Suppressor macrophage treated with lipopolysaccharide for 4 hours (primary cell): ENCODE results near the gene HNF1A.
"Not testable (repeated sequence)": the region's sequence is repeated elsewhere in the genome, so short reads cannot be mapped to it uniquely, and the experiment has no call there.

Experiments used
- DNase-seq: peaks from one replicate; pipeline ENCODE4 v3.0.0-alpha.2; 2020

The HNF1A gene

GRCh38 chr12:120978296-120979219 is at the start of gene HNF1A:
TSS of gene HNF1A (plus strand) at chr12:120978543. CDS start at chr12:120978769, 226 bp downstream.
- DNase-seq: no peak

- no peak for DNase-seq
Observed at GRCh38 chr12:120928864-120929652, 49.3 kb upstream of the HNF1A start.

- DNase-seq: no peak
Observed at GRCh38 chr12:120930032-120930431, 48.3 kb upstream of the HNF1A start.

- DNase-seq: no peak
Observed at GRCh38 chr12:120932058-120932457, 46.3 kb upstream of the HNF1A start.

GRCh38 chr12:120932956-120933526 is 45.3 kb upstream of the HNF1A start:
- no peak for DNase-seq

GRCh38 chr12:120933786-120934185 is 44.6 kb upstream of the HNF1A start:
- no peak for DNase-seq

GRCh38 chr12:120936197-120936596 is 42.1 kb upstream of the HNF1A start:
- DNase-seq: peak; percentile 66

GRCh38 chr12:120938496-120938895 is 39.8 kb upstream of the HNF1A start:
- no peak for DNase-seq

- DNase-seq: peak; percentile 93
Observed at GRCh38 chr12:120939523-120939922, 38.8 kb upstream of the HNF1A start.

- peak; percentile 37 for DNase-seq
Observed at GRCh38 chr12:120940006-120940405, 38.3 kb upstream of the HNF1A start.

- peak; percentile 68 for DNase-seq
Observed at GRCh38 chr12:120940799-120941198, 37.5 kb upstream of the HNF1A start.

- no peak for DNase-seq
Observed at GRCh38 chr12:120941412-120941811, 36.9 kb upstream of the HNF1A start.

- DNase-seq: peak; percentile 35
Observed at GRCh38 chr12:120941846-120942405, 36.4 kb upstream of the HNF1A start.

- no peak for DNase-seq
Observed at GRCh38 chr12:120943482-120943881, 34.9 kb upstream of the HNF1A start.

GRCh38 chr12:120944645-120945217 is 33.6 kb upstream of the HNF1A start:
- peak; percentile 93 for DNase-seq

GRCh38 chr12:120945516-120945915 is 32.8 kb upstream of the HNF1A start:
- peak; percentile 52 for DNase-seq

GRCh38 chr12:120950260-120950799 is 28.0 kb upstream of the HNF1A start:
- DNase-seq: not testable (repeated sequence)

- no peak for DNase-seq
Observed at GRCh38 chr12:120950807-120951206, 27.5 kb upstream of the HNF1A start.

- no peak for DNase-seq
Observed at GRCh38 chr12:120955232-120955631, 23.1 kb upstream of the HNF1A start.

- no peak for DNase-seq
Observed at GRCh38 chr12:120956579-120957300, 21.6 kb upstream of the HNF1A start.

GRCh38 chr12:120959111-120959878 is 19.0 kb upstream of the HNF1A start:
- DNase-seq: no peak
